ENCODE data around the gene ZDHHC18.

ZDHHC18 gene

DNA sequence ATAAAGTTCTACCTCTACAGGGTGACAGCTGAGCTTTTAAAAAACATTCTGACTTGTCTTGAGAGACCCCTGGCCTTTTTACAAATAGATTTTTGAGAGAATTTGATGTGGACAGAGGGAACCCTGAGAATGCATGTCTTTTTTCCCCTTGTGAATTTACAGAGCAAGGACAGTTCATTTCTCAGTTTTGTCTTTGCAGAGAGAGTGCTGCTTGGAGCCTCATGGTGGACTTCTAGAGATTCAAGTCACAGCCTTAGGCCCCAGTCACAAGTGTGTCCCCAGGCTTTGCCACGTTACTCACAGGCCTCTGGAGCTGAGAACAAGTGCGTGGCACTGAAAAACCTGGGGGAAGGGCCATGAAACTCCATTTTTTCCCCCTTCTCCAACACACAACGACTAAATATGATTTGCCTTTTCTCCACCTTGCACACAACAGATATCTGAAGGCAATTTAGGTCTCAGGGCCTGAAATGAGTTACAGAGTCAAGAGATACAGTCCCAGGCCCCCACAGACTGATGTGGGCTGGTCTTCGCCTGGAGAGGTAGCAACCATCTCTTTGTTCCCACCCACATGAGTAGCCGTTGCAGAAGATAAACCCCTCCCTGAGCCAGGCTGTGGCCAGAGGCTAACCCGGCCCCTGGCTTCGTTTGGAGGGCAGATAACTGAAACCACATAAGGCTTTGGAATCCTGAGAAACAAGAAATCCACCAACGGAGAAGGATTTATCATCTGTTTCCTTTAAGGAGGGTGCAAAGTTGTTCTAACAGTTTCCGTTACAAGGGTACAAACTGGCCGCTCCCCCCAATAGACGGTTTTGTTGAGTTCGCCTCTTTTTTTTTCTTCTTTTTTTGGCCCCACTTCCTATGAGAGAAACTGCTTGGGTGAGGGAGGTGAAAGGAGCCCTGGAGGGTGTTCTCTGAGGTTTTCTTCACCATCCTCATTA lies 39.8 kb upstream of the ZDHHC18 start:
- peak overlapping the region; percentile 100 for H3K27ac ChIP-seq (replicated peaks)
- DNase-seq (ENCODE audit: low read depth in 1 of 2, low spot score in 1 of 2), result peak in 1 of 2 experiments; percentile 91

DNA sequence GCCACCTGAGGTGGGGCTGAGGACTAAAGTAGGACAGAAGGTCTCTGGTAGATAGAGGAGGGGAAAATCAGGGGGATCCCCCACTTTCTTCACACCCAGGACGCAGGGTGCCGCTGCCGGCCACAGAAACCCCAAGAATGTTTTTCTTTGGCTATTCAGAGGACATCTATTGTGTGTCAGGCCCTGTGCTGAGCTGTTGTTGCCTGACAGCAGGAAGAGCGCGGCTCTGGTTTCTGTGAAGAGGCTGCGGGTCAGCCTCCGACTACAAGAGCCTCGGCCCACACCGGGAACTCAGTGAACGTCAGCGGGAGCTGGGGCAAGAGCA lies 39.1 kb upstream of the ZDHHC18 start:
- no peak for DNase-seq (ENCODE audit: low read depth in 1 of 2, low spot score in 1 of 2)
- Histone ChIP-seq H3K27me3 (ENCODE audit: insufficient read depth, poor library complexity, severe bottlenecking) (no peaks in the 10 kb centered on the region), H3K4me3 (replicated peaks; ENCODE audit: insufficient read depth, low read length) (peak overlapping the region; percentile 68), H3K27ac (replicated peaks) (peak overlapping the region; percentile 100)
- no peak for TF ChIP-seq POLR2AphosphoS5 (IDR thresholded peaks at IDR 0.05; ENCODE audit: low read depth)
- TF ChIP-seq, protein P1, sequence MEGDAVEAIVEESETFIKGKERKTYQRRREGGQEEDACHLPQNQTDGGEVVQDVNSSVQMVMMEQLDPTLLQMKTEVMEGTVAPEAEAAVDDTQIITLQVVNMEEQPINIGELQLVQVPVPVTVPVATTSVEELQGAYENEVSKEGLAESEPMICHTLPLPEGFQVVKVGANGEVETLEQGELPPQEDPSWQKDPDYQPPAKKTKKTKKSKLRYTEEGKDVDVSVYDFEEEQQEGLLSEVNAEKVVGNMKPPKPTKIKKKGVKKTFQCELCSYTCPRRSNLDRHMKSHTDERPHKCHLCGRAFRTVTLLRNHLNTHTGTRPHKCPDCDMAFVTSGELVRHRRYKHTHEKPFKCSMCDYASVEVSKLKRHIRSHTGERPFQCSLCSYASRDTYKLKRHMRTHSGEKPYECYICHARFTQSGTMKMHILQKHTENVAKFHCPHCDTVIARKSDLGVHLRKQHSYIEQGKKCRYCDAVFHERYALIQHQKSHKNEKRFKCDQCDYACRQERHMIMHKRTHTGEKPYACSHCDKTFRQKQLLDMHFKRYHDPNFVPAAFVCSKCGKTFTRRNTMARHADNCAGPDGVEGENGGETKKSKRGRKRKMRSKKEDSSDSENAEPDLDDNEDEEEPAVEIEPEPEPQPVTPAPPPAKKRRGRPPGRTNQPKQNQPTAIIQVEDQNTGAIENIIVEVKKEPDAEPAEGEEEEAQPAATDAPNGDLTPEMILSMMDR (IDR thresholded peaks at IDR 0.05; ENCODE audit: insufficient read depth, low read length), result no peak
- no peak for TF ChIP-seq SPI1 (IDR thresholded peaks at IDR 0.05; ENCODE audit: borderline replicate concordance, low read depth)
- TF ChIP-seq, protein P2, sequence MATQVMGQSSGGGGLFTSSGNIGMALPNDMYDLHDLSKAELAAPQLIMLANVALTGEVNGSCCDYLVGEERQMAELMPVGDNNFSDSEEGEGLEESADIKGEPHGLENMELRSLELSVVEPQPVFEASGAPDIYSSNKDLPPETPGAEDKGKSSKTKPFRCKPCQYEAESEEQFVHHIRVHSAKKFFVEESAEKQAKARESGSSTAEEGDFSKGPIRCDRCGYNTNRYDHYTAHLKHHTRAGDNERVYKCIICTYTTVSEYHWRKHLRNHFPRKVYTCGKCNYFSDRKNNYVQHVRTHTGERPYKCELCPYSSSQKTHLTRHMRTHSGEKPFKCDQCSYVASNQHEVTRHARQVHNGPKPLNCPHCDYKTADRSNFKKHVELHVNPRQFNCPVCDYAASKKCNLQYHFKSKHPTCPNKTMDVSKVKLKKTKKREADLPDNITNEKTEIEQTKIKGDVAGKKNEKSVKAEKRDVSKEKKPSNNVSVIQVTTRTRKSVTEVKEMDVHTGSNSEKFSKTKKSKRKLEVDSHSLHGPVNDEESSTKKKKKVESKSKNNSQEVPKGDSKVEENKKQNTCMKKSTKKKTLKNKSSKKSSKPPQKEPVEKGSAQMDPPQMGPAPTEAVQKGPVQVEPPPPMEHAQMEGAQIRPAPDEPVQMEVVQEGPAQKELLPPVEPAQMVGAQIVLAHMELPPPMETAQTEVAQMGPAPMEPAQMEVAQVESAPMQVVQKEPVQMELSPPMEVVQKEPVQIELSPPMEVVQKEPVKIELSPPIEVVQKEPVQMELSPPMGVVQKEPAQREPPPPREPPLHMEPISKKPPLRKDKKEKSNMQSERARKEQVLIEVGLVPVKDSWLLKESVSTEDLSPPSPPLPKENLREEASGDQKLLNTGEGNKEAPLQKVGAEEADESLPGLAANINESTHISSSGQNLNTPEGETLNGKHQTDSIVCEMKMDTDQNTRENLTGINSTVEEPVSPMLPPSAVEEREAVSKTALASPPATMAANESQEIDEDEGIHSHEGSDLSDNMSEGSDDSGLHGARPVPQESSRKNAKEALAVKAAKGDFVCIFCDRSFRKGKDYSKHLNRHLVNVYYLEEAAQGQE (IDR thresholded peaks at IDR 0.05; ENCODE audit: insufficient replicate concordance, low read depth), result no peak
- TF ChIP-seq GABPA (IDR thresholded peaks at IDR 0.05; ENCODE audit: low read depth), result no peak

More for the DNA sequence above, 39.8 kb upstream of the ZDHHC18 start:
- peak overlapping the region; percentile 68 for H3K4me3 ChIP-seq (replicated peaks; ENCODE audit: insufficient read depth, low read length)
- peak; percentile 79; the same call in 1 of the 2 replicates for TF ChIP-seq POLR2AphosphoS5 (IDR thresholded peaks at IDR 0.05; ENCODE audit: low read depth)
- TF ChIP-seq, protein P2 (IDR thresholded peaks at IDR 0.05; ENCODE audit: insufficient replicate concordance, low read depth), result peak; percentile 27
- TF ChIP-seq GABPA (IDR thresholded peaks at IDR 0.05; ENCODE audit: low read depth), result no peak
- H3K27me3 ChIP-seq (ENCODE audit: insufficient read depth, poor library complexity, severe bottlenecking), result no peaks in the 10 kb centered on the region

DNA sequence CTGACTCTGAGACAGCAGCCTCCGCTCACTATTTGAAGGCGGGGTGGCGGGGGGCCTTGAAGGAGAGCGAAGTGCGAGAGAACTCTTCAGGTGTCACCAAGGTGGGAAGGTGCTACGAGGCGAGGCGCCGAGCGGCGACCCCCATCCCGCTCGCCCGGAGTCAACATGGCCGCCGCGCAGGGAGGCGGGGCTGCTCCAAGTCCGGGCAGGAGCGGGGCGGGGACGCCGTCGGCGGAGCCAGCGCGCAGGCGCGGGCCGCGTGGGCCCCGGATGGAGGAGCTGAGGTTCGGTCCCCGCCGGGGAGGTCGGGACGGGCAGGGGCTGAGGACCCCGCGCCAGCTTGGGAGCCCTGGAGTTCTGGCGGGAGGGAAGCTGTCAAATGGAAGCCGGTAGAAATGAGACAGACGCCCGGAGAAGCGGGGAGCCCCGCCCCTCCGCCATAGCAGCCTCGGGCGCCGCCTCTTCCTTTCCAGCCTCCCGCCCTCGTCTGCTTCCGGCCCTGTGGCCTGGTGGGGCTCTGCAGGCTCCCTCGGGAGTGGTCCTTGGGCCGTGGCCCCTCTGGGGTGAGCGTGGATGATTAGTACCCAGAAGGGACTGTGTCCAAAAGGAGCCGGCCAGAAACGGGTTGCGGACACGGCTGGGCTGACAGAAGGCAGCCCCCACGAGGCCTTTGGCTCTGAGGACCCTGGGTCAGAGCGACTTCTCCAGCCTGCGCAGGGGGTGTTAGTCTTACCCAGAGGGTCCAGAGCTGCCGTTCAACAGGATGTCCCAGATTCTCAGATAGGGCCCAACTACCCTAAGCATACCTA lies 38.6 kb upstream of the ZDHHC18 start, which contains the start of gene PIGV:
PIGV (plus strand) TSS at position 245 of the 809 bp plus-strand sequence. CDS start 2,866 bp downstream, outside the sequence.
- peak; percentile 70 to 82 for DNase-seq (ENCODE audit: low read depth in 1 of 2, low spot score in 1 of 2)
- Histone ChIP-seq H3K4me3 (replicated peaks; ENCODE audit: insufficient read depth, low read length) (peak within 1 kb of the TSS; percentile 68), H3K27ac (replicated peaks) (peak within 1 kb of the TSS; percentile 100), H3K27me3 (ENCODE audit: insufficient read depth, poor library complexity, severe bottlenecking) (no peaks in the 10 kb centered on the region)
- TF ChIP-seq GABPA (IDR thresholded peaks at IDR 0.05; ENCODE audit: low read depth) (peak; percentile 67), SPI1 (IDR thresholded peaks at IDR 0.05; ENCODE audit: borderline replicate concordance, low read depth) (no peak), POLR2AphosphoS5 (IDR thresholded peaks at IDR 0.05; ENCODE audit: low read depth) (peak; percentile 73)
- TF ChIP-seq, protein P2 (IDR thresholded peaks at IDR 0.05; ENCODE audit: insufficient replicate concordance, low read depth), result no peak

Data from HL-60 (cell line).